ENCODE results near the gene ZNF25.

DNA sequence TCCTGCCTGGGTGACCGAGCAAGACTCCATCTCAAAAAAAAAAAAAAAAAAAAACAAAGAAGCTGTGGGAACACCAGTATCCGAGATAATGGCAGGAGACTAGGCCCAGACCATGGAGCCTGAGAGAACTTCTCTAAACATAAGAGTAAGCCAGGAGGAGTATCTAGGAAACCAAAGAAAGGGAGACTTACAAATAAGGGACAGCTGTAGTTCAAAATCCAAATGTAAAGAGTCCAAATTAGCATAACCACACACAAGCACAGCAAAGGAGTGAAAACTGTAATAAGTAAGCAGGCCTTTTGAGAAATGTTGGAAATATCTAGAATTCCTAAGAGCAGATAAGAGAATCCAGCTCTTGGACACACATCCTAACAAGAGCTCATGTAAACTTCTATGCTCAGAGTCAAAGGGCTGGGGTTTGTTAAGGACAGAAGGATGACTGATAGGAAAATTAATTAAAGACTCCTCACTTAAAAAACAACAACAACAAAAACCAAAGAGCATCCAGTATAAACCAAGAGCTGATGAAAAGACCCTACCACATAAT is 15.8 kb downstream of the ZNF25 start:
- TF ChIP-seq CTCF (IDR thresholded peaks at IDR 0.05; ENCODE audit: poor library complexity) (no peak), EZH2 (IDR thresholded peaks at IDR 0.05; ENCODE audit: borderline replicate concordance) (no peak)

Data from hepatocyte (in vitro differentiated cells).